Skin epidermis (tissue), 12 donors: ENCODE results near the gene TBC1D14.
A peak's percentile ranks its signal among the peaks of the same experiment; 100 is the strongest.
"Not testable (repeated sequence)": the region's sequence is repeated elsewhere in the genome, so short reads cannot be mapped to it uniquely, and the experiment has no call there.

Experiments
- H3K27ac ChIP-seq, 21 experiments: fragments of 200-600 bp; sonication (generic) in 11 of 21; one replicate each; pipeline ENCODE4 v1.5.0; 2020; ENCODE audit warnings: mild to moderate bottlenecking in 3 of 21, inconsistent platforms in 2 of 21, moderate library complexity in 2 of 21
- H3K4me3 ChIP-seq, 7 experiments: fragments of 200-600 bp; sonication (generic) in 2 of 7; one replicate each; pipeline ENCODE4 v1.5.0; 2020; ENCODE audit warnings: inconsistent platforms in 2 of 7, mild to moderate bottlenecking in 2 of 7, moderate library complexity in 1 of 7

Gene TBC1D14

GRCh38 chr4:6905516-6906445, 3.8 kb upstream of the TBC1D14 start:
- no peak overlapping the region for H3K4me3 ChIP-seq
- H3K27ac ChIP-seq, result no peak overlapping the region

GRCh38 chr4:6906486-6906885, 3.1 kb upstream of the TBC1D14 start:
- not testable (repeated sequence) for H3K27ac ChIP-seq, H3K4me3 ChIP-seq

- H3K4me3 ChIP-seq, result no peak overlapping the region
- H3K27ac ChIP-seq, result no peak overlapping the region
Measured at GRCh38 chr4:6907658-6908191, 1.9 kb upstream of the TBC1D14 start.

- peak overlapping the region; percentile 10 to 100 (median 99) for H3K27ac ChIP-seq
- peak overlapping the region; percentile 61 to 86 (median 75) for H3K4me3 ChIP-seq
Measured at GRCh38 chr4:6908432-6909112, 1.1 kb upstream of the TBC1D14 start.

- Histone ChIP-seq H3K4me3 (peak overlapping the region; percentile 61 to 86 (median 75)), H3K27ac (peak overlapping the region; percentile 65 to 100 (median 98))
Measured at GRCh38 chr4:6909970-6910339, 329 bp downstream of the TBC1D14 start.

- Histone ChIP-seq H3K4me3 (peak overlapping the region; percentile 61 to 86 (median 75)), H3K27ac (peak overlapping the region; percentile 5 to 100 (median 97))
Measured at GRCh38 chr4:6910340-6910959, 824 bp downstream of the TBC1D14 start.

- peak overlapping the region in 6 of 7 experiments; percentile 61 to 86 (median 76) for H3K4me3 ChIP-seq
- H3K27ac ChIP-seq, result peak overlapping the region in 14 of 21 experiments; percentile 71 to 100 (median 98)
Measured at GRCh38 chr4:6910960-6911874, 1.6 kb downstream of the TBC1D14 start.

- H3K27ac ChIP-seq, H3K4me3 ChIP-seq: not testable (repeated sequence)
Measured at GRCh38 chr4:6911917-6912316, 2.3 kb downstream of the TBC1D14 start.

- no peak overlapping the region for H3K4me3 ChIP-seq
- H3K27ac ChIP-seq, result no peak overlapping the region
Measured at GRCh38 chr4:6912441-6912840, 2.8 kb downstream of the TBC1D14 start.

- H3K4me3 ChIP-seq, result no peak overlapping the region
- H3K27ac ChIP-seq, result no peak overlapping the region
Measured at GRCh38 chr4:6913350-6913905, 3.8 kb downstream of the TBC1D14 start.

- no peak overlapping the region for H3K4me3 ChIP-seq
- peak overlapping the region in 2 of 21 experiments; percentile 6 to 52 for H3K27ac ChIP-seq
Measured at GRCh38 chr4:6914448-6914847, 4.8 kb downstream of the TBC1D14 start.

GRCh38 chr4:6915041-6916005, 5.7 kb downstream of the TBC1D14 start:
- no peak overlapping the region for H3K4me3 ChIP-seq
- H3K27ac ChIP-seq, result peak overlapping the region in 7 of 21 experiments; percentile 1 to 87 (median 33)

- H3K27ac ChIP-seq, result peak overlapping the region in 13 of 21 experiments; percentile 33 to 87 (median 75)
- H3K4me3 ChIP-seq, result no peak overlapping the region
Measured at GRCh38 chr4:6916069-6916586, 6.5 kb downstream of the TBC1D14 start.

GRCh38 chr4:6916587-6917460, 7.2 kb downstream of the TBC1D14 start:
- Histone ChIP-seq H3K27ac (peak overlapping the region in 19 of 21 experiments; percentile 33 to 87 (median 73)), H3K4me3 (no peak overlapping the region)

GRCh38 chr4:6917461-6918271, 8.0 kb downstream of the TBC1D14 start:
- Histone ChIP-seq H3K27ac (peak overlapping the region in 20 of 21 experiments; percentile 23 to 87 (median 70)), H3K4me3 (no peak overlapping the region)
